H9 (cell line): ENCODE measurements around the gene LPAR2. TPM values are rescaled to one million over a fixed set of nuclear protein-coding genes. Genes with fewer than 3 reads are reported as not detected.

Experiments used
- DNase-seq: peaks from one replicate; pipeline ENCODE4 v3.0.0-alpha.2; 2017
- H2AFZ ChIP-seq: one replicate; pipeline ENCODE4 v1.6.1; 2013; ENCODE audit warnings: mild to moderate bottlenecking, low read length, control low read depth, moderate library complexity
- H2AK5ac ChIP-seq: 2 replicates; pipeline ENCODE4 v1.6.1; 2013; ENCODE audit warnings: low read length, control low read depth, mixed read lengths; ENCODE audit not compliant: insufficient read length
- H2BK120ac ChIP-seq: one replicate; pipeline ENCODE4 v1.6.1; 2013; ENCODE audit warnings: low read depth, mild to moderate bottlenecking, low read length, control low read depth, inconsistent platforms; ENCODE audit not compliant: poor library complexity, severe bottlenecking
- H2BK12ac ChIP-seq: 2 replicates; pipeline ENCODE4 v1.6.1; 2013; ENCODE audit warnings: low read length, control low read depth, mixed read lengths, low read depth; ENCODE audit not compliant: insufficient read length
- H2BK15ac ChIP-seq: 2 replicates; pipeline ENCODE4 v1.6.1; 2013; ENCODE audit warnings: low read depth, low read length, control low read depth
- H2BK20ac ChIP-seq: one replicate; pipeline ENCODE4 v1.6.1; 2013; ENCODE audit warnings: low read depth, mild to moderate bottlenecking, low read length, control low read depth, inconsistent platforms; ENCODE audit not compliant: poor library complexity, severe bottlenecking
- H2BK5ac ChIP-seq: 2 replicates; pipeline ENCODE4 v1.6.1; 2013; ENCODE audit warnings: low read length, control low read depth, mixed read lengths; ENCODE audit not compliant: insufficient read length
- H3K14ac ChIP-seq: 2 replicates; pipeline ENCODE4 v1.6.1; 2013; ENCODE audit warnings: low read length, control low read depth; ENCODE audit not compliant: insufficient read depth
- H3K18ac ChIP-seq: 2 replicates; pipeline ENCODE4 v1.6.1; 2013; ENCODE audit warnings: low read depth, mild to moderate bottlenecking, mixed read lengths, low read length, control low read depth; ENCODE audit not compliant: insufficient read length
- H3K23ac ChIP-seq: 2 replicates; pipeline ENCODE4 v1.6.1; 2013; ENCODE audit warnings: low read length, control low read depth, mixed read lengths, low read depth; ENCODE audit not compliant: insufficient read length
- H3K23me2 ChIP-seq: 2 replicates; pipeline ENCODE4 v1.6.1; 2013; ENCODE audit warnings: low read depth, mild to moderate bottlenecking, mixed read lengths, low read length, control low read depth; ENCODE audit not compliant: insufficient read length, poor library complexity, severe bottlenecking
- H3K27ac ChIP-seq: 2 replicates; pipeline ENCODE4 v1.5.1; 2013; ENCODE audit warnings: low read length, control low read depth, mixed read lengths, low read depth; ENCODE audit not compliant: insufficient read length
- H3K27me3 ChIP-seq: 2 replicates; pipeline ENCODE4 v1.6.1; 2013; ENCODE audit warnings: low read length, control low read depth, inconsistent platforms; ENCODE audit not compliant: insufficient read depth
- H3K4ac ChIP-seq: 2 replicates; pipeline ENCODE4 v1.6.1; 2013; ENCODE audit warnings: low read depth, mild to moderate bottlenecking, control low read depth, inconsistent platforms, low read length, moderate library complexity
- H3K4me1 ChIP-seq: 2 replicates; pipeline ENCODE4 v1.6.1; 2013; ENCODE audit warnings: low read length, control low read depth, inconsistent platforms; ENCODE audit not compliant: insufficient read depth
- H3K4me2 ChIP-seq: 2 replicates; pipeline ENCODE4 v1.6.1; 2013; ENCODE audit warnings: low read length, control low read depth, mixed read lengths; ENCODE audit not compliant: insufficient read length, insufficient read depth
- H3K56ac ChIP-seq: 2 replicates; pipeline ENCODE4 v1.6.1; 2013; ENCODE audit warnings: low read depth, mild to moderate bottlenecking, mixed read lengths, low read length, control low read depth; ENCODE audit not compliant: insufficient read length
- H3K79me1 ChIP-seq: 2 replicates; pipeline ENCODE4 v1.6.1; 2013; ENCODE audit warnings: low read depth, mild to moderate bottlenecking, moderate library complexity, low read length, control low read depth, inconsistent platforms; ENCODE audit not compliant: insufficient read depth, poor library complexity, severe bottlenecking
- H3K79me2 ChIP-seq: 2 replicates; pipeline ENCODE4 v1.6.1; 2013; ENCODE audit warnings: low read length, control low read depth, inconsistent platforms; ENCODE audit not compliant: insufficient read depth
- H3K9ac ChIP-seq: 2 replicates; pipeline ENCODE4 v1.6.1; 2013; ENCODE audit warnings: low read length, control low read depth, mixed read lengths; ENCODE audit not compliant: insufficient read length; ENCODE audit errors: extremely low read depth
- H3K9me3 ChIP-seq: one replicate; pipeline ENCODE4 v1.6.1; 2013; ENCODE audit warnings: low read depth, low read length, inconsistent platforms; ENCODE audit not compliant: control insufficient read depth
- H3T11ph ChIP-seq: one replicate; pipeline ENCODE4 v1.6.1; 2013; ENCODE audit warnings: mild to moderate bottlenecking, low read length, control low read depth, inconsistent platforms
- H4K20me1 ChIP-seq: one replicate; pipeline ENCODE4 v1.6.1; 2013; ENCODE audit not compliant: control insufficient read depth, insufficient read length, insufficient read depth
- H4K5ac ChIP-seq: 2 replicates; pipeline ENCODE4 v1.6.1; 2013; ENCODE audit warnings: low read depth, mild to moderate bottlenecking, mixed read lengths, low read length, control low read depth; ENCODE audit not compliant: insufficient read length
- H4K8ac ChIP-seq: replicated peaks from 2 replicates; pipeline ENCODE4 v1.6.1; 2013; ENCODE audit warnings: low read length, control low read depth, mixed read lengths, low read depth; ENCODE audit not compliant: insufficient read length
- H4K91ac ChIP-seq: 2 replicates; pipeline ENCODE4 v1.6.1; 2013; ENCODE audit warnings: low read depth, mild to moderate bottlenecking, moderate library complexity, mixed read lengths, low read length, control low read depth; ENCODE audit not compliant: insufficient read length
- H3K27ac Mint-ChIP-seq, 3 experiments: 2 replicates in 2 of 3; 3 replicates in 1 of 3; pipeline ENCODE4 v1.8.0; 2020 to 2021; ENCODE audit warnings: mixed read lengths in 3 of 3, mild to moderate bottlenecking in 1 of 3, moderate library complexity in 1 of 3
- H3K27me3 Mint-ChIP-seq: 2 replicates; pipeline ENCODE4 v1.8.0; 2021; ENCODE audit warnings: low read depth, mild to moderate bottlenecking, moderate library complexity, mixed read lengths
- H3K36me3 Mint-ChIP-seq, 3 experiments: 2 replicates in 2 of 3; 3 replicates in 1 of 3; pipeline ENCODE4 v1.8.0; 2020 to 2021; ENCODE audit warnings: low read depth in 3 of 3, mixed read lengths in 3 of 3; ENCODE audit not compliant: insufficient read depth in 1 of 3
- H3K4me1 Mint-ChIP-seq, 2 experiments: 2 replicates each; pipeline ENCODE4 v1.8.0; 2020; ENCODE audit warnings: mixed read lengths in 2 of 2
- H3K4me3 Mint-ChIP-seq, 2 experiments: 2 replicates in 1 of 2; 3 replicates in 1 of 2; pipeline ENCODE4 v1.8.0; 2020 to 2021; ENCODE audit warnings: mild to moderate bottlenecking in 2 of 2, mixed read lengths in 2 of 2, moderate library complexity in 1 of 2
- H3K9me3 Mint-ChIP-seq, 2 experiments: 2 replicates in 1 of 2; 3 replicates in 1 of 2; pipeline ENCODE4 v1.8.0; 2020; ENCODE audit warnings: mild to moderate bottlenecking in 2 of 2, mixed read lengths in 2 of 2, moderate library complexity in 1 of 2
- CTCF ChIP-seq: fragments of 200-600 bp; sonication (generic); conservative IDR thresholded peaks from 3 replicates; pipeline ENCODE4 v1.8.0; 2021; ENCODE audit warnings: antibody characterized with exemption, mild to moderate bottlenecking
- WGBS: extraction: QIAGEN DNeasy Blood & Tissue Kit; methylation state at CpG from one replicate; pipeline ENCODE4 v1.1.7; 2013; ENCODE audit warnings: missing lambda C conversion rate, low lambda C conversion rate, mixed read lengths; ENCODE audit not compliant: insufficient read length; ENCODE audit errors: extremely low coverage; 5-methylcytosine and 5-hydroxymethylcytosine counted together
- total RNA-seq: library from RNA; stranded (reverse); gene quantifications from 2 replicates; pipeline ENCODE4 v1.2.1, GENCODE V29; 2021

The LPAR2 gene
- total RNA-seq, 1 experiment from 2014 or later = 51.8 TPM

- Mint-ChIP-seq H3K9me3 (peaks cover 3 to 26% of the 10 kb centered on the region in 2 experiments; a peak in 4 of 5 replicates), H3K27me3 (no peaks in the 10 kb centered on the region), H3K4me1 (peaks cover 25 to 26% of the 10 kb centered on the region in 2 experiments), H3K36me3 (peaks cover 53 to 62% (median 61%) of the 10 kb centered on the region in 3 experiments), H3K27ac (no peak overlapping the region), H3K4me3 (no peak overlapping the region)
- Histone ChIP-seq H4K91ac (no peak overlapping the region), H2BK12ac (no peak overlapping the region), H2AK5ac (no peak overlapping the region), H2BK20ac (no peak overlapping the region), H2BK15ac (no peak overlapping the region), H4K5ac (no peak overlapping the region), H3K27me3 (no peaks in the 10 kb centered on the region), H3K27ac (no peak overlapping the region), H3K23ac (no peak overlapping the region), H3K23me2 (peaks cover 16% of the 10 kb centered on the region), H3K9me3 (no peaks in the 10 kb centered on the region), H4K20me1 (no peaks in the 10 kb centered on the region), H3K79me2 (peaks cover 13% of the 10 kb centered on the region; the same call in 1 of the 2 replicates), H3K9ac (no peak overlapping the region), H3K4me2 (no peak overlapping the region), H3T11ph (no peak overlapping the region), H2BK5ac (no peak overlapping the region), H3K4ac (no peak overlapping the region), H2BK120ac (no peak overlapping the region), H2AFZ (no peak overlapping the region), H3K18ac (no peak overlapping the region), H3K56ac (no peak overlapping the region), H3K14ac (no peak overlapping the region), H3K79me1 (peaks cover 17% of the 10 kb centered on the region), H4K8ac (no peak overlapping the region), H3K4me1 (peaks cover 4% of the 10 kb centered on the region; the same call in 1 of the 2 replicates)
- no peak for DNase-seq
- TF ChIP-seq CTCF = no peak
- WGBS = no CpG with 5 or more reads among the region's 3 CpGs
Observed at GRCh38 chr19:19672816-19673215, 44.8 kb upstream of the LPAR2 start.
